ENCODE data around the gene KIAA0232. TPM values are rescaled to one million over a fixed set of nuclear protein-coding genes. Genes with fewer than 3 reads are reported as not detected.

The KIAA0232 gene
- total and polyA plus RNA-seq, 2 of the 8 experiments (the other 6 are each of a cell fraction or from before 2014, with no cell fraction given): 5.6 to 23.3 TPM

DNA sequence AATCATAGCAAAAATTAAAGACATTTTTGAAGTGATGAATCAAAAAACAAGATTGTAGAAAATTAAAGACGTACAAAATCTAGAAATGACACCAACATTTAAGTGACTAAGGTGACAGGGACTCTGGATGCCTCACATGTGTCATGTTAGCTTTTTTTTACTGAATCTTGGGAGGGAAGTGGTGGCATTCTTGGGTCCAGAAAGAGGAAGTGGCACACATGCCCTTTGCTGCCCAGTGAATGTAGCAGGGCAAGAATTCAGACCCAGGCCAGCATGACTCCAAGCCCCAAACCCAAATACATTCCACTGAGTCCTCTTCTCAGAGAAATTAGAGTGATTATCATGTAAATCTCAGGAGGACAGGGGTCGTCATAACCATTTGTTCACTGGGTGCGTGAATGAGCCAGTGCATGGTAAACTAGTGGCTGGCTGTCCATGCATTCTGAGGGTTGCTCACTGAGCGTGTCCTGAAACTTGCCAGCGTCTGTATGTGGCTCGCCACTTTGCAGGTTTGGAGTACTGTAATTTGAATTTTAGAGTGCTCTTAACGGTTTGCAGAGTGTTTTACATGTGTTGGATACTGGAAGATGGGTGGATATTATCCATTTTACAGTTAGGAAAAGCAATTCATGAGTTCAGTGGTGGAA, 71.7 kb downstream of the KIAA0232 start (continued):
- TF ChIP-seq NANOG (IDR thresholded peaks at IDR 0.05; ENCODE audit: insufficient read depth, low read depth, low read length, poor library complexity, severe bottlenecking): no peak
- TF ChIP-seq POLR2A (IDR thresholded peaks at IDR 0.05; ENCODE audit: control extremely low read depth in 1 of 2, low read depth in 2 of 2, low read length in 2 of 2): no peak
- TF ChIP-seq KDM5A (IDR thresholded peaks at IDR 0.05; ENCODE audit: low read length): no peak
- TF ChIP-seq, protein P1, sequence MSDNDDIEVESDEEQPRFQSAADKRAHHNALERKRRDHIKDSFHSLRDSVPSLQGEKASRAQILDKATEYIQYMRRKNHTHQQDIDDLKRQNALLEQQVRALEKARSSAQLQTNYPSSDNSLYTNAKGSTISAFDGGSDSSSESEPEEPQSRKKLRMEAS (IDR thresholded peaks at IDR 0.05): no peak

All from H1 (cell line).